Limb (tissue), 2 donors: ENCODE data around the gene CCPG1.

ENCODE experiments used
- DNase-seq, 2 donors: peaks; one replicate each; pipeline ENCODE4 v3.0.0-alpha.2; 2016; ENCODE audit errors: extremely low spot score in 2 of 2

The CCPG1 gene

DNA sequence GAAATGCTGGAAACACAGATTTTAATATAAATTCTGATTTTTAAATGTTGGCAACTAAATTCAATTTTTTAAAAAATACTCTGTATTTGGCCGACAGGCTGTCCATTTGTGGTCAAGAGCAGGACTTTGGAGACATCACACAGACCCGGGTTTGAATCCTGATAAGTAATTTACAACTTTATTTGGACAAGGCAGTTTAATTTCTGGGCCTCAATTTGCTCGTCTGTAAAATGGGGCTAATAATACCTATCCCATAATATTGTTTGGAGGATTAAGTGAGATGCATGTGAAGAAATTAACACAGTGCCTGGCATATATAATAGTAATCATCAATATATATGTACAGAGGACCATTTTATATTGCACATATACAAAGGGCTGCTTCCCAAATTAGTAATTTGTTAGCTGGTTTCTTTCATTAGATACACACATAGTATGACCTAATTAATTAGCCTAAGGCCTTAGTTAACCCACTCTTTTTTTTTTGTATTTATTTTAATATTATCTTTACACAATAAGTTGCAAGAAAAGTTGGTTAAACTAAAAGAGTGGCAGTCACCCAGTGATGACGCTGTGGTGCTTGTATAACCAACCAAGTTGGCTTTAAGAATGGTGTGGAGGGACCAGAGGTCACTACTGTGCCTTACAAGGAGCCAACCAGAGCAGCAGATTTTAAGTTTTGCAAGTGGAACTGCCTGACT is 88.5 kb downstream of the CCPG1 start:
- DNase-seq, result no peak

DNA sequence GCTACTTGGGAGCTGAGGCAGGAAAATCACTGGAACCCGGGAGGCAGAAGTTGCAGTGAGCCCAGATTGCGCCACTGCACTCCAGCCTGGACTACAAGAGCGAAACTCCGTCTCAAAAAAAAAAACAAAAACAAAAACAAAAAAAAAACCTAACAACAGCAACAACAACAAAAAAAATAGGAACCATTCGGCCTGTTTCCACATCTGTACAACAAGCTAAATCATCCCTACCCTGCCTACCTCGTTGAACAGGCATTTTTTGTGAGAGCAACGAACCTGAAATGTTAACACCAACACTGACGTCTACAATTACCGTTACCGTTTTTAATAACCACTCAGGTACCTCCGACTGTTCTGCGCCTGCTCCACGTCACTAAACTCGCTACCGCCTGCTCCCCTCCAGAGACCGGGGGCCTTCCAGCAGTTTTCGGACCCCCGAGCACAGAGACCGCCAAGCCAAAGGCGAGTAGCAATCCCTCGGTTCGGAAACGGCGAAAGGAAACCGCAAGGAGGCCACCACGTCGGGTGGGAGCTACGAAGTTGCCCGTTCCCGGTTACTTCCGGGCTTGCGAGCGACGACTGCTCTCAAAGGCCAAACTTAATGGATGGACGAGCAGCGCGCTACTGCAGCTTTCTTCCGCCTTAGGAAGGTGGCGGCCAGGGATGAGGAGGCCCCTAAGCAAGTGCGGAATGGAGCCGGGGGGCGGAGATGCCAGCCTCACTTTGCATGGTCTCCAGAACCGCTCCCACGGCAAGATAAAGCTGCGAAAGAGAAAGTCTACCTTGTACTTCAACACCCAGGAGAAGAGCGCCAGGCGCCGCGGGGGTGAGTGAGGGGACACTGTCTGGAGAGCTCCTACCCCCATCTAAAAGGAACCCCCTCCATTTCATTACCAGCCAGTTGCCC is 89.3 kb downstream of the CCPG1 start, which contains the start of the genes PIGB and PIGBOS1:
PIGB (plus strand) TSS at position 635 of the 907 bp plus-strand sequence; CDS start at position 664, 29 bp downstream.
PIGBOS1 (minus strand) TSS at position 536 of the 907 bp plus-strand sequence. CDS start 1,331 bp downstream, outside the sequence.
- DNase-seq, result peak; percentile 89
